ENCODE results near the gene PLCB4. TPM values are rescaled to one million over a fixed set of nuclear protein-coding genes. Genes with fewer than 3 reads are reported as not detected.

Gene PLCB4
- total and polyA plus RNA-seq, 2 experiments from 2014 or later: 6.5 to 16.1 TPM

DNA sequence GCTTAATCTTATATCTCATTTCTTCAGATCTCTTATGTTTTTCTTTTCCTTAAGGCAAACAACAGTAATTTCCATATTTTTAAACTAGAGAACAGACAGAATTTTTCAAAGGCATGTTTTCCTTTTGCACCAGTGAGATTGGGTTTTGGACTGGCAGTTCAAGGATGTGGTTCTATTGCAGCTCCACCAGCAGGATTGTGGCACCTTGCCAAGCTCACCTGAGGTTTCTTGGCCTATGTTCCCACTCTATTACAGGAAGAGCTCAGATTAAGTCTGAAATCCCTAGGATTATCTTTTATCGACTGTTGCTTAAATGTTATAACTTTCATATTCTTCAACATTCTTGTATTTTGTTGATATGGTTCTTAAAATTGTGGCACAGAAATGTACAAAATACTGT lies 218.9 kb downstream of the PLCB4 start:
- no peak overlapping the region for H3K27ac ChIP-seq (ENCODE audit: low read depth)

DNA sequence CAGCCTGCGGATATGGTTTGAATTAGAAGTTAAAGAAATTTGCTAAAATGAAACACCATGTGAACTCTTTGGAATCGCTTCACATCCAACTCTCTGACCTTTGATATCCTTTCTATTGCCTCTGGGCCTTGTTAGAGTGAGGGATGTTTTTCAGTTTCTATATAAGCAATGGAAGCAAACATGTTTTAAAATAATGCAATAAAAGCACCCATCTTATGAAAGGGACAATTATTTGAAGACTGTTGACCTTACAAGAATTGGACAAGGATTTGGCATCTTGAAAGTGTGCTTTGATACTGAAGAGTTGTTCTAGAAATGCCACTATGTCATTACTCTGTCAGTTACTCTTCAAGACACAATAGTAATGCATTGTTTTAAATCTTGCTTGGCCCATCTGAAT lies 221.4 kb downstream of the PLCB4 start:
- H3K4me1 ChIP-seq (ENCODE audit: insufficient read depth): no peaks in the 10 kb centered on the region
- H3K4me1 Mint-ChIP-seq: no peaks in the 10 kb centered on the region
- no peak overlapping the region for H3K27ac ChIP-seq (ENCODE audit: low read depth)
- H3K36me3 Mint-ChIP-seq (ENCODE audit: low read depth): no peaks in the 10 kb centered on the region
- no peak for DNase-seq (ENCODE audit: low spot score)
- H3K79me2 ChIP-seq (replicated peaks; ENCODE audit: insufficient read depth): no peaks in the 10 kb centered on the region
- no peak overlapping the region for H3K4me3 Mint-ChIP-seq
- H3K9me3 Mint-ChIP-seq: no peaks in the 10 kb centered on the region; the same call in 2 of the 3 replicates
- no peak overlapping the region for H3K4me2 ChIP-seq
- no peak overlapping the region for H3K27ac Mint-ChIP-seq
- H3K9me2 ChIP-seq (ENCODE audit: insufficient read depth): no peaks in the 10 kb centered on the region
- ATAC-seq: no peak
- H3K27me3 Mint-ChIP-seq (ENCODE audit: insufficient read depth, low read depth, poor library complexity): no peaks in the 10 kb centered on the region
- no peaks in the 10 kb centered on the region for H3K27me3 ChIP-seq (ENCODE audit: insufficient read depth)
- H3K4me3 ChIP-seq: no peak overlapping the region
- H3F3A ChIP-seq (replicated peaks; ENCODE audit: low read depth): no peaks in the 10 kb centered on the region
- no peaks in the 10 kb centered on the region for H3K36me3 ChIP-seq (ENCODE audit: insufficient read depth)
- no peaks in the 10 kb centered on the region for H4K20me1 ChIP-seq (replicated peaks; ENCODE audit: insufficient read depth)
- no peak overlapping the region for H2AFZ ChIP-seq
- no peak for TF ChIP-seq ZNF331 (CRISPR knock-in tag; IDR thresholded peaks at IDR 0.05; ENCODE audit: low read depth)
- TF ChIP-seq, protein P1, sequence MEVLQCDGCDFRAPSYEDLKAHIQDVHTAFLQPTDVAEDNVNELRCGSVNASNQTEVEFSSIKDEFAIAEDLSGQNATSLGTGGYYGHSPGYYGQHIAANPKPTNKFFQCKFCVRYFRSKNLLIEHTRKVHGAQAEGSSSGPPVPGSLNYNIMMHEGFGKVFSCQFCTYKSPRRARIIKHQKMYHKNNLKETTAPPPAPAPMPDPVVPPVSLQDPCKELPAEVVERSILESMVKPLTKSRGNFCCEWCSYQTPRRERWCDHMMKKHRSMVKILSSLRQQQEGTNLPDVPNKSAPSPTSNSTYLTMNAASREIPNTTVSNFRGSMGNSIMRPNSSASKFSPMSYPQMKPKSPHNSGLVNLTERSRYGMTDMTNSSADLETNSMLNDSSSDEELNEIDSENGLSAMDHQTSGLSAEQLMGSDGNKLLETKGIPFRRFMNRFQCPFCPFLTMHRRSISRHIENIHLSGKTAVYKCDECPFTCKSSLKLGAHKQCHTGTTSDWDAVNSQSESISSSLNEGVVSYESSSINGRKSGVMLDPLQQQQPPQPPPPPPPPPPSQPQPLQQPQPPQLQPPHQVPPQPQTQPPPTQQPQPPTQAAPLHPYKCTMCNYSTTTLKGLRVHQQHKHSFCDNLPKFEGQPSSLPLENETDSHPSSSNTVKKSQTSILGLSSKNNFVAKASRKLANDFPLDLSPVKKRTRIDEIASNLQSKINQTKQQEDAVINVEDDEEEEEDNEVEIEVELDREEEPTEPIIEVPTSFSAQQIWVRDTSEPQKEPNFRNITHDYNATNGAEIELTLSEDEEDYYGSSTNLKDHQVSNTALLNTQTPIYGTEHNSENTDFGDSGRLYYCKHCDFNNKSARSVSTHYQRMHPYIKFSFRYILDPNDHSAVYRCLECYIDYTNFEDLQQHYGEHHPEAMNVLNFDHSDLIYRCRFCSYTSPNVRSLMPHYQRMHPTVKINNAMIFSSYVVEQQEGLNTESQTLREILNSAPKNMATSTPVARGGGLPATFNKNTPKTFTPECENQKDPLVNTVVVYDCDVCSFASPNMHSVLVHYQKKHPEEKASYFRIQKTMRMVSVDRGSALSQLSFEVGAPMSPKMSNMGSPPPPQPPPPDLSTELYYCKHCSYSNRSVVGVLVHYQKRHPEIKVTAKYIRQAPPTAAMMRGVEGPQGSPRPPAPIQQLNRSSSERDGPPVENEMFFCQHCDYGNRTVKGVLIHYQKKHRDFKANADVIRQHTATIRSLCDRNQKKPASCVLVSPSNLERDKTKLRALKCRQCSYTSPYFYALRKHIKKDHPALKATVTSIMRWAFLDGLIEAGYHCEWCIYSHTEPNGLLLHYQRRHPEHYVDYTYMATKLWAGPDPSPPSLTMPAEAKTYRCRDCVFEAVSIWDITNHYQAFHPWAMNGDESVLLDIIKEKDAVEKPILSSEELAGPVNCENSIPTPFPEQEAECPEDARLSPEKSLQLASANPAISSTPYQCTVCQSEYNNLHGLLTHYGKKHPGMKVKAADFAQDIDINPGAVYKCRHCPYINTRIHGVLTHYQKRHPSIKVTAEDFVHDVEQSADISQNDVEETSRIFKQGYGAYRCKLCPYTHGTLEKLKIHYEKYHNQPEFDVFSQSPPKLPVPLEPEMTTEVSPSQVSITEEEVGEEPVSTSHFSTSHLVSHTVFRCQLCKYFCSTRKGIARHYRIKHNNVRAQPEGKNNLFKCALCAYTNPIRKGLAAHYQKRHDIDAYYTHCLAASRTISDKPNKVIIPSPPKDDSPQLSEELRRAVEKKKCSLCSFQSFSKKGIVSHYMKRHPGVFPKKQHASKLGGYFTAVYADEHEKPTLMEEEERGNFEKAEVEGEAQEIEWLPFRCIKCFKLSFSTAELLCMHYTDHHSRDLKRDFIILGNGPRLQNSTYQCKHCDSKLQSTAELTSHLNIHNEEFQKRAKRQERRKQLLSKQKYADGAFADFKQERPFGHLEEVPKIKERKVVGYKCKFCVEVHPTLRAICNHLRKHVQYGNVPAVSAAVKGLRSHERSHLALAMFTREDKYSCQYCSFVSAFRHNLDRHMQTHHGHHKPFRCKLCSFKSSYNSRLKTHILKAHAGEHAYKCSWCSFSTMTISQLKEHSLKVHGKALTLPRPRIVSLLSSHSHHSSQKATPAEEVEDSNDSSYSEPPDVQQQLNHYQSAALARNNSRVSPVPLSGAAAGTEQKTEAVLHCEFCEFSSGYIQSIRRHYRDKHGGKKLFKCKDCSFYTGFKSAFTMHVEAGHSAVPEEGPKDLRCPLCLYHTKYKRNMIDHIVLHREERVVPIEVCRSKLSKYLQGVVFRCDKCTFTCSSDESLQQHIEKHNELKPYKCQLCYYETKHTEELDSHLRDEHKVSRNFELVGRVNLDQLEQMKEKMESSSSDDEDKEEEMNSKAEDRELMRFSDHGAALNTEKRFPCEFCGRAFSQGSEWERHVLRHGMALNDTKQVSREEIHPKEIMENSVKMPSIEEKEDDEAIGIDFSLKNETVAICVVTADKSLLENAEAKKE (CRISPR knock-in tag; IDR thresholded peaks at IDR 0.05): no peak
- no peak for TF ChIP-seq ZNF114 (CRISPR knock-in tag; IDR thresholded peaks at IDR 0.05)
- TF ChIP-seq EZH2 (IDR thresholded peaks at IDR 0.05; ENCODE audit: low read depth, unreplicated experiment): no peak
- no peak for TF ChIP-seq CREB1 (CRISPR knock-in tag; IDR thresholded peaks at IDR 0.05; ENCODE audit: low read depth)
- no peak for TF ChIP-seq POLR2AphosphoS5 (IDR thresholded peaks at IDR 0.05; ENCODE audit: low read depth)
- TF ChIP-seq STAT1 (IDR thresholded peaks at IDR 0.05; ENCODE audit: unreplicated experiment): no peak
- no peak for TF ChIP-seq EZH2phosphoT487 (IDR thresholded peaks at IDR 0.05; ENCODE audit: unreplicated experiment)
- TF ChIP-seq, protein P2, sequence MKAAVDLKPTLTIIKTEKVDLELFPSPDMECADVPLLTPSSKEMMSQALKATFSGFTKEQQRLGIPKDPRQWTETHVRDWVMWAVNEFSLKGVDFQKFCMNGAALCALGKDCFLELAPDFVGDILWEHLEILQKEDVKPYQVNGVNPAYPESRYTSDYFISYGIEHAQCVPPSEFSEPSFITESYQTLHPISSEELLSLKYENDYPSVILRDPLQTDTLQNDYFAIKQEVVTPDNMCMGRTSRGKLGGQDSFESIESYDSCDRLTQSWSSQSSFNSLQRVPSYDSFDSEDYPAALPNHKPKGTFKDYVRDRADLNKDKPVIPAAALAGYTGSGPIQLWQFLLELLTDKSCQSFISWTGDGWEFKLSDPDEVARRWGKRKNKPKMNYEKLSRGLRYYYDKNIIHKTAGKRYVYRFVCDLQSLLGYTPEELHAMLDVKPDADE (IDR thresholded peaks at IDR 0.05): no peak

More for the DNA sequence above, 218.9 kb downstream of the PLCB4 start:
- no peaks in the 10 kb centered on the region; the same call in 2 of the 3 replicates for H3K9me3 Mint-ChIP-seq
- DNase-seq (ENCODE audit: low spot score) (no peak), ATAC-seq (no peak)
- H4K20me1 ChIP-seq (replicated peaks; ENCODE audit: insufficient read depth): no peaks in the 10 kb centered on the region
- TF ChIP-seq EZH2phosphoT487 (IDR thresholded peaks at IDR 0.05; ENCODE audit: unreplicated experiment) (no peak), NANOG (IDR thresholded peaks at IDR 0.05; ENCODE audit: borderline replicate concordance) (no peak)
- TF ChIP-seq, protein P3, sequence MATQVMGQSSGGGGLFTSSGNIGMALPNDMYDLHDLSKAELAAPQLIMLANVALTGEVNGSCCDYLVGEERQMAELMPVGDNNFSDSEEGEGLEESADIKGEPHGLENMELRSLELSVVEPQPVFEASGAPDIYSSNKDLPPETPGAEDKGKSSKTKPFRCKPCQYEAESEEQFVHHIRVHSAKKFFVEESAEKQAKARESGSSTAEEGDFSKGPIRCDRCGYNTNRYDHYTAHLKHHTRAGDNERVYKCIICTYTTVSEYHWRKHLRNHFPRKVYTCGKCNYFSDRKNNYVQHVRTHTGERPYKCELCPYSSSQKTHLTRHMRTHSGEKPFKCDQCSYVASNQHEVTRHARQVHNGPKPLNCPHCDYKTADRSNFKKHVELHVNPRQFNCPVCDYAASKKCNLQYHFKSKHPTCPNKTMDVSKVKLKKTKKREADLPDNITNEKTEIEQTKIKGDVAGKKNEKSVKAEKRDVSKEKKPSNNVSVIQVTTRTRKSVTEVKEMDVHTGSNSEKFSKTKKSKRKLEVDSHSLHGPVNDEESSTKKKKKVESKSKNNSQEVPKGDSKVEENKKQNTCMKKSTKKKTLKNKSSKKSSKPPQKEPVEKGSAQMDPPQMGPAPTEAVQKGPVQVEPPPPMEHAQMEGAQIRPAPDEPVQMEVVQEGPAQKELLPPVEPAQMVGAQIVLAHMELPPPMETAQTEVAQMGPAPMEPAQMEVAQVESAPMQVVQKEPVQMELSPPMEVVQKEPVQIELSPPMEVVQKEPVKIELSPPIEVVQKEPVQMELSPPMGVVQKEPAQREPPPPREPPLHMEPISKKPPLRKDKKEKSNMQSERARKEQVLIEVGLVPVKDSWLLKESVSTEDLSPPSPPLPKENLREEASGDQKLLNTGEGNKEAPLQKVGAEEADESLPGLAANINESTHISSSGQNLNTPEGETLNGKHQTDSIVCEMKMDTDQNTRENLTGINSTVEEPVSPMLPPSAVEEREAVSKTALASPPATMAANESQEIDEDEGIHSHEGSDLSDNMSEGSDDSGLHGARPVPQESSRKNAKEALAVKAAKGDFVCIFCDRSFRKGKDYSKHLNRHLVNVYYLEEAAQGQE (IDR thresholded peaks at IDR 0.05; ENCODE audit: unreplicated experiment): no peak
- H3K36me3 Mint-ChIP-seq (ENCODE audit: low read depth): no peaks in the 10 kb centered on the region
- no peaks in the 10 kb centered on the region for H3K27me3 ChIP-seq (ENCODE audit: insufficient read depth)
- no peak overlapping the region for H3K4me3 ChIP-seq
- H2AFZ ChIP-seq: no peak overlapping the region
- no peaks in the 10 kb centered on the region for H3K79me2 ChIP-seq (replicated peaks; ENCODE audit: insufficient read depth)
- H3K36me3 ChIP-seq (ENCODE audit: insufficient read depth): no peaks in the 10 kb centered on the region
- H3K4me2 ChIP-seq: no peak overlapping the region
- no peaks in the 10 kb centered on the region for H3F3A ChIP-seq (replicated peaks; ENCODE audit: low read depth)
- no peaks in the 10 kb centered on the region for H3K27me3 Mint-ChIP-seq (ENCODE audit: insufficient read depth, low read depth, poor library complexity)
- H3K4me1 Mint-ChIP-seq: no peaks in the 10 kb centered on the region
- no peaks in the 10 kb centered on the region for H3K9me2 ChIP-seq (ENCODE audit: insufficient read depth)
- H3K27ac Mint-ChIP-seq: no peak overlapping the region
- H3K4me3 Mint-ChIP-seq: no peak overlapping the region
- H3K4me1 ChIP-seq (ENCODE audit: insufficient read depth): no peaks in the 10 kb centered on the region

All from GM23338 (cell line).